ENCODE data around the gene RAP1GAP.

Gene RAP1GAP

DNA sequence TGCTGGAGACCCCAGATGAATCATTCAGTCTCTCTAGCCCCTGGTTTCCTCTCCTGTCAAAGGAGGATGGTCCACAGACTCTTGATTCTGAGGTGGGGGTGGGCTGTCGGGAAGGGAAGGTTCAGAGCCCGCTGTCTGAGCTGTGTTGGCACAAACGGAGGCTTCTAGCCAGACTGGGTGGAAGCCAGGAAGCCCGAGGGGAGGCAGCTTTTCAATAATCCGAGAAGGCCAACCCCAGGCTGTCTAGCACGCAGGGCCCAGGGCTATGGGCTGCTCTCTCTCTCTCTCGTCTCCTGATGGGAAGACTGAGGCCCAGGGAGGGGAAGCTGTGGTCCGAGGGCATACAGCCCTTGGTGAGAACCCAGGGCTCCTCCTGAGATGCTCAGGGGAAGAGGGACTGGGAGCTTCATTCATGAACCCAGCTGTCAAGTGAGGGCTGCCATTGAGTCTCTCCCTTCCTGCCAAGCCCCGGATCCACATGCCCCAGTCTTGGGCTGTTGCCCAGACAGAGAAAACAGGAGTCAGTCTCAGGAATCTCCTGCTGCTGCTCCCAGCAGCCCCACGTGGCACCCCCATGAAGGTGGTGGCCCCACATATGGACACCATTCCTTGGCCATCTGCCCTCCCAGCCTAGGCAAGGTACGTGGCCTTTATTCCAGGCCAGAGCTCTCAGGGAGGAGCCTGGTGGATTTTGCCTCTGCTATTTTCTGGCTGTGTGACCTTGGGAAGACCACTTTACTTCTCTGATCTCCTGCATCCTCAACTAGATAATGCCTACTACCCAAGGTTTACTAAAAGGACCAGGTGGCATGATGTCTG, 44.4 kb downstream of the RAP1GAP start:
- DNase-seq: no peak

DNA sequence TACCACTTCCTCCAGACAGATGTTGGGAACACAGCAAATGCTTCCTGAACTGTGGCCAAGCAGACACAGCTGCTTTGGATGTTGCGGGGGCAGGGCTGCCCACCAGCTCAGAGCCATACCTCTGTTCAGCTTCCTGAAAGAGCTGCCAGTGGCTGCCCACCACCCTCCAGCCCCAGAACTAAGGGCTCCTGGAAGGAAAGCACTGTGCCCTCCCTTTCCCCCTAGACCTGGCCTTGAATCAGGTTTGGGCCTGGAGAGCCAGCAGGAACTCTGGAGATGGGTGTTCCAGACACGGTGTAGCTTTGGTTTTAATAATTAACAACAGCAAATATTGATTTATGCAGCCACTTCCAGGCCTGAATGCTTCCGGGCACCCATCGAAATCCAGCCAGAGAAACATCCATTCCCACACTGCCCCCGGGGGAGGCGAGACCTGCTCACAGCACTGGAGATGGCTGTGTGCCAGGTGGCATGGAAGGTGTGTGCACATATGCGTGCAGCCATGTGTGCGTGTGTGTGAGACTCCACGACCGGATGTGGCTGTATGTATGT, 45.7 kb downstream of the RAP1GAP start:
- DNase-seq: peak; percentile 93

DNA sequence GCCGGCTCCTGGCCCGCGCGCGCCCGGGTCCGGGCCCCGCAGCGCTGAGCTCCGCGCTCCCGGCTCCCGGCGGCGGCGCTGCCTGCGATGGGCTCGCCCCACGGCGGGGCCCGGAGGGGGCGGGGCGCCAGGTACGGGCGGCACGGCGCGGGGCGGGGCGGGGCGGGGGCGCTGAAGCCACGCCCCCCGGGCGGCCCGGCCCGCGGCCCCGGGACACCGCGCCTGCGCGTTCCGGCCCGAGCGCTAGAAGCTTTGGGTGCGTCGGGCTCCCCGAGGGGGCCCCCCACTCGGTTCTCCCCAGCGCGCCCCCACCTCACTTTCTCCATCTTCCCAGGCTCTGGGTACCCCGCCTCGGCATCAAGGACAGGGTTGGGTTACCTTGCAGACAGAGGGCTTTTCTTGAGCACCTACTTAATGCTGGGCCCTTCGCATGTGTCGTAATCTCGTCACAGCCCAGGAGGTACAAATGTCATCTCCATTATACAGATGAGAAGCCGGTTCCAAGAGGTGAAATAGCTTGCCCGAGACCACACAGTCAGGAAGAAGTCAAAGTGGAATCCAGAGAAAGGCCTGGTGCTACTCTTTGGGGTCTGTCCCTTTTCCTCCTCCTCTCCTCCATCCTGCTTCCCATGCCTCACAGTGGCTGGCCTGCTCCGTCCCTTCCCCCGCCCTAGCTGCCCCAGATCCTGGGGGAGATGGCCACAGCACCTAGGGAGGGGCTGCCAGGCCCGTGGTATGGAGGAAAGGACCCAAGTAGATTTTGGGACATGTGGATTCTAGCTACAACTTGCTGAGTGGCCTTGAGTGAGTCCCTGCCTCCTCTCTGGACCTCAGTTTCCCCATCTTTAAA, 46.5 kb downstream of the RAP1GAP start:
- DNase-seq: no peak

DNA sequence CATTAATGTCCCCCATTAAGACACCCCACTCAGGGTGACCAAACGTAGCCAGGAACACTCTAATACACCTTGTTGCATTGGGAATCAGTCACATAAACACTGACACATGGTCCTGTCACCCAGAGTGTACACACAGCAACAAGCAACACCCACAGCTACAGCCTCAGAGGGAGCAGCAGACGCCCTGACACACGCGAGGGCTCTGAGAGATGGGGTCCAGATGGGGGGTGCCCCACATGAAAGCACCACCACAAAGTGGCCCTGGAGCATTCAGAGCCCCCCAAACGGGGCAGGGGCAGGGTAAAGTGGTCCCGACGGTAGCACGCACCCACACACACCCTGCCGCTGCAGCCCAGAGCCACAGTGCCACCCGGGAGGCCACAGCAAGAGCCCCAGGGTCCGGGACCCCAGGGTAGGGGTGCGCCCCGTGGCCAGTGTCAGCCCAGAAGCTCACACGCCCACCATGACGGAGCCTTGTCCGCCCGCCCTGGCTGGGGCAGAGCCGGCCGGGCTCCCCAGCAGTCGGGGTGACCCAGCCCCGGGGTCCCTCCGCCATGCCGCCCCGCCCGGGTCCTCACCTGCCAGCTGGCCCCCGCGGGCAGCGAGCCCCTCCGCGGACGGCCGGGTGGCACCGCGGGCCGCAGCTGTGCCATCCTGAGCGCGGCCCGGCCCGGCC, 47.3 kb downstream of the RAP1GAP start:
- no peak for DNase-seq

DNA sequence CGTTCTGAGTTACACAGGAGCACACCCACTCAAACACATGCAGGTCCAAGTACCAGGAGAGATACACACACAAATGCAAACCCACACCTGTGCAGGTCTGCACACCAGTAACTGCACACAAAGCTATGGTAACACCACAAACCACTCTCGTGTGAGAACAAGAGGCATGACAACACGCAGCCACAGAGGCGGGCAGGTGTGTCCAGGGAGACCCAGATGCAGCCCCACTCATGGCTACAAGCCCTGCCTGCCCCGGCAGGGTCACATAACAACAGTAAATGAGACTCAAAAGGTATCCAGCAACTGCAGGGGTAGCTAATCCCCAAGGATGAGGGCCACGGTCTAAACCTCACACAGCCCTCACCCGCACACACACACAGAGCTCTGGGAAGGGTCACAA, 48.1 kb downstream of the RAP1GAP start:
- no peak for DNase-seq

DNA sequence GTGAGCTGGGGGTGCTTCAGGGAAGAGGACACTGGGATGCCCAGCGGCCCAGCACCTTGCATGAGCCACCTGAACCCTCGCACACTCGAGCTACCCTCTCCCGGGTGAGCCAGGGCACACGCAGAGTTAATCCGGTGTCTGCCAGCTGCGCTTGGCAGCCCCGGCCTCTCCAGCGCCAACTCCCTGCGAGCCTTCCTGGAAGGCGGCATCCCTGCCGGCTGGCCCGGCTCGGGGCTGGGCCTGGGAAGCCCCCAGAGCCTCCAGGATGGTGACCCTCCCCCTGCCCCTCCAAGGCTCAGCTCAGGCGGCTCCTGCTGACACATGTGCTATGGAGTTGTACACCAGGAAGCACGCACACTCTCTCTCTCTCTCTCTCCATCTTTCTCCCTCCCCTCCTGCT, 48.7 kb downstream of the RAP1GAP start:
- DNase-seq: no peak

DNA sequence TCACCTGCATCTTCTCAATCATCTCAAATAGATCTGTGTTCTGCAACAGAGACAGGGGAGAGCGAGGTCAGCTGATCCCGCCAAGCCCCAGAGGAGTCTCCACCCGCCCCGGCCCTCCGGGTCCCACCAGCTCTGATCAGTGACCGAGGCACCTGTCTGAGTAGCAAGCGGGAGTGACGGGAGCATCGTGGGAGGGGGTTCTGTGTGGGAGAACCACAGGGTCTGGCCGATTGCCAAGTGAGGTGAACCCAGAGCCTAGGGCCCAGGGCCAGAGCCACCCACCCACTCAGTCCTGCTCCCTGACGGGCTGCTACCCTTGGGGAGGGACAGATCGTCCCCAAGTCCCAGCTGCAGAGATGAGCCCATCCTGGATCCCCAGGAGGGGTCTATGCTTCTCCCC, 49.1 kb downstream of the RAP1GAP start:
- no peak for DNase-seq

DNA sequence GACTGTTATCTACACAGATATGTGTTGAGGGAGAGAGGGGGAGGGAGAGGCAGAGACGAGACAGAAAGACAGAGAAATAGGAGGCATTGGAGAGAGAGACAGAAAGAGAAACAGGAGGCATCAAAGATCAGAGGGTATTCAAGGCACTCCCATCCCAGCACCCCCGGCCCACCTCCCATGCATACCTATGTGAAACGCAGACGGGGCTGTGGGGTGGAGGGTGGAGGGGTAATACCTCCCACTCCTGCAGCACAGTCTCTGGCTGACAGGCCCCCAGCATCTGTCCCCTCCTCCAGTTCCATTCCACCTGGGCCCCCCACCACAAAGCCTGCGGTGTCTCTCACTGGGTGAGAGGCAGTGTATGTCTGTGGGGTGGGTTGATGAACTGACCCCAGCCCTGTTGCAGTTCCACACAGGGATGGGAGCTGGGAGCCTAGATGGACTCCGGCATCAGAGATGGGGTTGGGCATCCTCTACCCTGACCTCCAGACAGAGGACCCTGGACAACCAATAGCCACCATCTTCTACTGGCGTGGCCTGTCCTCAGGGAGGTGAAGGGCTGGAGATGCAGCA, 49.7 kb downstream of the RAP1GAP start:
- no peak for DNase-seq

DNA sequence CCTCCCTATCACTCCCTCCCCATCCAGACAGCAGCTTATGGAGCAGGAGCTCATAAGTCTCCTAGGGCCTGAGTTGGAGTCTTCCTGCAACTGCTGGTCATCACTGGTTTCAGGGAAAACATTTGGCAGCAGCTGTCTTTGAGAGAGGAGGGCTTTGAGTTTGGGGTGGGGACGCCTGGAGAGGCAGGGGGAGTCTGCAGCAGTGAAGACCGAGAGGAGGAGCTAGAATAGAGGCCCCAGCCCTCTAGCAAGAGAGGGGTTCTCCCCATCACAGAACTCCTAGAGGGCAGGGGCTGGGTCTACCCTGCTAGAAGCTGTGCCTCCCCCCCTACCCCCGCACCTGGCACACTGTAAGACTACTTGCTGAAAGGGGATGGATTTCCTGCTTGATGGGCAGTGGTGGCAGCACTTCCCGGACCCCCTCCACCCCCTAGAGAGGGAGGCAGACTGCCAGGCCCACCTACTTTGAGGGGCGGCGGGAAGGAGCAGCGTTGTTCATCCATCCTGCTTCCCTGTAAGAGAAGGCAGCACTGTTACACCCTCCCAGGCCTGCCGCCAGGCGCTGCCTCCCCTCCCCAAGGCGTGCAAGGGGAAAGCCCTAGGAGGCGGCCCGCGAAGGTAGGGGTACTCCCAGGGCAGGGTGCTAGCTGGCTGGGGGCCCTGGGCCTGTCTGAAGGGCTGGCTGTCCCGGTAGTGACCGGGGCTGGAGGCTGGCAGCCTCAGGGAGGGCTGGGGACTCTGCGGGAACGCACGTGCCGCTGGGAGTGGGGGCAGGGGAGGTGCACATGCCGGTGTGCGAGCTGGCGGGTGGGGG, 50.4 kb downstream of the RAP1GAP start:
- no peak for DNase-seq

DNA sequence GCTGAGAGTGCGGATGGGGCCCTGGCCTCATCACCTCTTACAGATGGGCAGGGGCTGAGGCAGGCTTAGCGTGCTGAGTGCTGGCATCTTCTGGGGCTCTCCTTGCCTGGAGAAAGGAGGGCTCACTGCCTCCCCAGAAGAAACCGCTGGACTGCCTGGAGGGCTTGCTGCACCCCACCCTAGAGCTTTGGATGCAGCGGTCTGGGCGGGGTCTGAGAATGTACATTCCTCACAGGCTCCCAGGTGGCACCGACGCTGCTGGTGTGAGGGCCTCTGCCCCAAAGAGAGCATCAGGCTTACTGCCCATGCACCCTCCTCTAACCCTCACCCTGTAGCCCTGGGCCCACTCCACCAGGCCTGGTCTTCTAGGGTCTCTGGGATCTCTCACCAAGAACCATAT, 51.1 kb downstream of the RAP1GAP start:
- DNase-seq: no peak

DNA sequence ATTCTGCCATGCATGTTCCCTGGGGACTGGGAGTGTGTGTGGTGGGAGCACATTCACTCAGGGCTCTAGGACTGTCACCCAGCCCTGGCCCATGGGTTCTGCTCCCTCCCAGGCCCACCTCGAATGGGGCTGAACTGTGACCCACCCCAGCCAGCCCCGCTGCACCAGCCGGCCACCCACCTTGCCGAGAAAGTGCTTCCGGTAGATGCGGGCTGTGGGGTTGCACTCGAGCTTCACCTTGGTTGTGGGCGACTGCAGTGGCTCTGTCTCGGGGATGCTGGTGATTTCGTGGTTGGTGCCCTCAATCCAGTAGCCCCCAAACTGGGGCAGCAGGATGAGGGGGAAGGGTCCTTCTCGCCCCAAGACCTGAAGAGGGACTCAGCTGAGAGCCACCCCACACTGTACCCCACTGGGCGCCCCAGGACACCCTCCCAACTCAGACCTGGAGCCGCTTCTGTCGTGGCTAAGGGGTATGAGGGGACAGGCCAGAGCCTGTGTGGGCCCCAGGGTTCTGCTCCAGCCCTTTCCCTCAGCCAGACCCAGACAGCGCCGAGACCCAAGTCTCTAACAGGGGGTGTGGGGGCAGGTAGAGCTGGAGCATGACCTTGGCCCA, 51.9 kb downstream of the RAP1GAP start:
- no peak for DNase-seq

DNA sequence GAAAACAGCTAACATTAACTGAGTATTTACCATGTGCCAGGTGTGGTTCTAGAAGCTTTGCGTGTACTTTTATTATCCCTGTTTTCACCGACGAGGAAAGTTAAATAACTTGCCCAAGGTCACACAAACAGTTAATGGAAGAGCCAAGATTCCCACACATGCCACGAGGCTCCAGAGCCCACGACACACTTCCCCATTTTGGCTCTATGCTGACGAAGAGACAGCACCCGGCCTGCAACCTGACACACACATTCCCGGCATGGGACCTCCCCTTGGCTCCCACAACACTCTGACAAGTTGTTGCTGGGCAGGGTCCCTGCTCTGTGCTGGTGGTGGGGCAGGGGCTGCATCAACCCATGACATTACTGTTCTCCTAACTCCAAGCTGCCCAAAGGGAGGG, 52.8 kb downstream of the RAP1GAP start:
- no peak for DNase-seq

DNA sequence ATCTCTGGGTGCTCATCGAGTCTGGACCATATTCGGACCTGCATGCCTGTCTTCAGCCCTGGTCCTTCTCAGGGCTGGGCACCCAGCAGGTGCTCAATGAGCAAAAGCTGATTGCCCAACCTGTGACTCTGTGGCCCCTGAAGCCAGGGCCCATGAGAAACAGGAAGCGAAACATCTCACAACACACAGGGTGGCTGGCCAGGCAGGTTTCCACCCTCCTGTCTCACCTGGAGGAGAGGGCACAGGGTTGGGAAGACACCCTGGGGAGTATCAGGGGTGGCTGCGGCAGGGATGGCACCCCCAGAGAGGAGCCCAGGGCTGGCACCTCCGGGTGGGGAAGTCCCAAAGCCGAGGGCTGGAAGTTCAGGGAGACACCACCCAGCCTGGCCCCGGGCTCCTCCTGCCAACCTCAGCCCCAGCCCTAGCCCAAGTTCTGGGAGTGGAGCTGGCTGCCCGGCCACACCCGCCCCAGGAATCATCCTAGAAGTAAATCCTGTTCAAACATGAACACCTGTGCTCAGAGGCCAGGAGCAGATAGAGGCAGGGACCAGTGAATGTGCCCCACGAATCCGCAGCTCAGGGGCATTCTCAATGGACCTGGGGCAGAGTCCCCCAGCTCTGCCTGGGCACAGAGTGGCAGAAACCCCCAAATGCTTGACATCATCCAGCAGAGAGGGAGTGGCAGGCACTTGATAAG, 54.6 kb downstream of the RAP1GAP start:
- DNase-seq: no peak

DNA sequence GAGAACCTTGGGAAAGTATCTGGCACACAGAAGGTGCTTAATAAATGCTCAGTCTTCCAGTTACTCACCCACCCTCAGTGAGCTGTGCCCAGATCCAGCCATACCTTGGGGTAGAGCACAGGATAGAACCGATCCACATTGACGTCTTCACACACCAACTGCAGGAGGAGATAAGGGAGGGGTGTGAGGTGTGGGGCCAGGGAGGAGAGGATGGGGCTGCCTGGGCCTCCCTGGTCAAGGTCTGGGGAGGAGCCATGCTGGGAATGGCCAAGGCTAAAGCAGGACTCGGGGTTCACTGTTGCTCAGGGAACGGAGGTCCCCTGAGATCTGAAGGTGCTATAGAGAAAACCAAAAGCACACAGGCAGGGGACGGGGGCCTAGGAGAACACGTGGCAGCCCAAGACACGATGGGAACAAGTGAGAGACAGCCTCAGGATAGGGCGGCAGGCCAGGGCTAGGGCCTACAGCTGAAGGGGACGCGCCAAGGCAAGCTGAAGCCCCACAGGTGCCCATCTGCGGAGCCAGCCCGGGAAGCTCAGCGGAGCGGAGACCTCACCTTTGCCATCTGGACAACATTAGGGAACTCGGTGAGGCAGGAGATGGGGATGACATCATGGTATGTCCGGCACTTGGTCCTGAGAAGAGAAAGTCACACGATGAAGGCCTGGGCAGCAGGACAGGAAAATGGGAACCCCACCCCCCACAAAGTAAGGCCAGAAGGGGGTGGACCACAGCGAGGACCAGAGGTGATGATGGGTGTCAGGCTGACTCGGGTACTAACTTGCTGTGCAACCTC, 55.9 kb downstream of the RAP1GAP start:
- DNase-seq: no peak

DNA sequence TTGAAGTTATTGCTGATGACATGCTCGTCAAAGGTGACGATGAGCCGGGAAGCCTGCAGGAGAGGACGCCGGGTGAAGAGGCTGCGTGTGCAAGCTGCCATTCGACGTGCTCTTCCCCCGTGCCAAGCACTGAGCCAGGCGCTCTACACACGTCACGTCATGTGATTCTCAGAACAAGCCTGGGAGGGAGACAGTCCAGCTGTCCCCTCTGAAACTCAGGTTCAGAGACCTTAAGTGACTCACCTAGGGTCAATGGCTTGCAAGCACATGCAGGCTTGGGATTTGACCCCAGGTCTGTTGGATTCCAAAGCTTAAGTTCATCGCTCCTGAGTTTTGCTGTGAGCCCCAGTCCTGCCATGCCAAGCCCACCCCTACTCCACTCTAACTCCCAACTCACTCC, 57.1 kb downstream of the RAP1GAP start:
- DNase-seq: no peak

DNA sequence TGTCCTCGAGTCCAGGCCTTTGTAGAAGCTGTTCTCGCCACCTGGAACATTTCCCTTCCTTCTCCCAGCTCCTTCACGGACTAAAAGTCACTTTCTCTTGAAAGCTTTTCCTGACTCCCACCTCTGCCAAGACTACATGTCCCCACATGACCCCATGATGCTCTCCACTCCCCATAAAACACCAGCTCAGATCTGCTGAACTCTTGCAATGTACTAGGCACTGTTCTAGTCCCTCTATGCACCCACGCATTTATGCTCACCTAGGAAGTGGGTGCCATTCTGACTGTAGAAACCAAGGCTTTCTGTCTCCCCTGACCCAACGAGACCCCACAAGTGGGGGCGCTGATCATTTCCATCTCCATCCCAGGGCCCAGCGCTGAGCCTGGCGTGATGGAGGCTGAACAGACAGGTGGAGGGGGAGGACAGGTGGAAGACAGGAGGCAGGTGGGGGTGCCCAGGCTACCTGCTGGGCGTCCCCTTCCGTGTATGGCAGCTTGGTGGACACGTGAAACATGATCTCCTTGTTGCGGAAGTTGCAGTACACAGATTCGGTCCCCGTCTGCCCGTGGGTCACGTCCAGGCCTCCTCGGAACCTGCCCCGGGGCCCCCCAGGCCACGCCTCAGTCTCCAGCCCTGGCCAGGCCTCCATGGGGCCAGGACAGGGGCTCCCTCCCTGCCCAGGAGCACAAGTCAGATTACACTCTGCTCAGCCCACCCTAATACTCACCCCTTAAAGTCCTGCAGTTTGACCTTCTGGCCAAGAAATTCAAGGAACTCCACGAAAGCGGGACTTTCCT, 58.0 kb downstream of the RAP1GAP start:
- no peak for DNase-seq

DNA sequence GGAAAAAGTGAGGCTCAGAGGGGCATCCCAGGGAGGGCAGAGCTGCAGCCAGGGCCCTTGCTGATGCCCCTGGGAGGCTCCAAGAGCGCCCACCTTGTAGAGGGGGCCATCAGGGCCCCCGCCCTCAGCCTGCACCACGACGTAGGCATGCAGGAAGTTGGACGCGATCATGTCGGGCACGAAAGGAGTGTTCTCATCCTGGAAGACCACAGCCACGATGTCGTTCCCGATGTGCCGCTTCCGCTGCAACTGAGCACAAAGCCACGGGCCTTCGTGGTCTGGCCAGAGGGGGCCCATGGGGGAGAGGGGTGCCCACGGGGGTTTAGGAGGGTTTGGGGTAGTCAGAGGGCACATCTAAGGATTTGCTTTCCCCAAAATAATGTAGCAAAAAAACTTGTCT, 59.1 kb downstream of the RAP1GAP start:
- no peak for DNase-seq

DNA sequence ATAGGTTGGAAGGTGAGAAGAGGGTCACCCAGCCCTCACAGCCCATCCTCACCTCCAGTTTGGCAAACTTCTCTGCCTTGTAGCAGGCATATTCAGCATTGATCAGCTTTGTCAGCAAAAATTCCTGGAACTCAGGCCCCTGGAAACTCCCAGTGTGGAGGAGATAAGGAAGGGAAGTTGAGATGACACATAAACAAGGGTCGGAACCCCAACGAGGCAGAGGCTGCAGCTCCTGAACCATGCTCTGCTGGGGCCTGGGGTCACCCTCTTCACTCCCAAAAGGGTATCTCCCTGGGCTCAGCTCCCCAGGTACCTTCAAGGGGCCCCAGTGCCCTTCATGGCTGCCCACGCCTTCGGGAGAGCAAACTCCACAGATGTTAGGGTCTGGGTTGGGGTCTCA, 60.4 kb downstream of the RAP1GAP start:
- no peak for DNase-seq

All from NCI-H69 (cell line).